Islet precursor cell (in vitro differentiated cells): ENCODE results near the gene PHYKPL.
A peak's percentile ranks its signal among the peaks of the same experiment; 100 is the strongest.

ENCODE experiments used
- DNase-seq: peaks from one replicate; pipeline ENCODE4 v3.0.0-alpha.2; 2018

Gene PHYKPL

GRCh38 chr5:178180141-178180863 lies 52.3 kb downstream of the PHYKPL start:
- DNase-seq = no peak

DNA sequence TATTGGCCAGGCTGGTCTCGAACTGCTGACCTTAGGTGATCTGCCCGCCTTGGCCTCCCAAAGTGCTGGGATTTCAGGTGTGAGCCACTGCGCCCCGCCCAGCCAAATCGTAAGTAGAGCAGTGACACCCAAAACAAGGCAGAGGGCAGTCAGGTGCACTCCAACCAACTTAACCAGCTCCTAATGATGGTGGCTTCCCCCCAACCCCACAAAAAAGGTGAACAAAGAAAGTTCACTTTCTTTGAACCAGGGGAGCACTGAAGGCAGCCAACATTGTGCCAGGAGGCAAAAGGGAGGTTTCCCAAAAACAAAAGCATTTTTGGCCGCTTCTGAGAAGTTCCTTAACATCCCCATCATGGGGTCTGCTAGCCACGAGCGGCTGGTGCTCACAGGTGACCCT lies 55.0 kb downstream of the PHYKPL start:
- no peak for DNase-seq

- no peak for DNase-seq
Observed at GRCh38 chr5:178176791-178177190, 55.8 kb downstream of the PHYKPL start.

DNA sequence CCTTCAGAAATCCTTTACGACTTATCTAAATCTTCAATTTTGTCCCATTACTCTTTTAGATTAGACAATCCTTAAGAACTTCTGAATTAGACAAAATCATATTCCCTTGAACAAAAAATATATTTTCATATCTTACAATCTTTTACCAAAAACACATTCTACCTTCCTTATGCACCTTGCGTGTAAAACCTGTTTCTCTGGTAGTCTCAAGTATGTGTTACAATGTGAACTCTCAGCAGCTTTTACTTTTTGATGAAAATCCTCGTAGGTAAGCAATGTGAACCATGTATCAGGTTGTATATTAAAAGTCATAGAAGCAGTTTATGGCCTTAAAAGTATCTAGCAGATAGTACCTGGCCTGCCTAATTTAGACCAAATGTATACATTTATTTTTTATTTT lies 58.1 kb downstream of the PHYKPL start:
- DNase-seq = no peak

DNA sequence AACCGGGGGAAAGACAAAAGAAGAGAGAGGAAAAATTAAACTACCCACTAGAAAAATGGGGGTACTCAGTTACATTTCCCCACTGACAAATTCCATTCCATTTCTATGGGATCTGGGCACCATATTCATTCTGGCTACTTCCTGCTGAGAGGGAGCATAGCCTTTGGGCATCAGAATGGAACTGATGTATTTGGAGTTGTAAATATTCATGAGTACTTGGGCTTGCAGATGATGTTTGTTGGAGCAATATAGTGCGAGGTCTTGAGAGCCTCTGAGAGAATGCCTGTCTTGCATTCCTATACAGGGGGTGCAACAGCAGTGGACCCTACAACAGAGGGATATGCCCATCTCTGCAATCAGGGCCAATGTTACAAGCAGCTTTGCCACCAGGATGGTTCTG lies 62.1 kb downstream of the PHYKPL start:
- DNase-seq = no peak

- DNase-seq = no peak
Observed at GRCh38 chr5:178165581-178165980, 67.0 kb downstream of the PHYKPL start.

- DNase-seq = peak; percentile 93
Observed at GRCh38 chr5:178163772-178164735, 68.5 kb downstream of the PHYKPL start.

GRCh38 chr5:178162481-178162880 lies 70.1 kb downstream of the PHYKPL start:
- DNase-seq = no peak

DNA sequence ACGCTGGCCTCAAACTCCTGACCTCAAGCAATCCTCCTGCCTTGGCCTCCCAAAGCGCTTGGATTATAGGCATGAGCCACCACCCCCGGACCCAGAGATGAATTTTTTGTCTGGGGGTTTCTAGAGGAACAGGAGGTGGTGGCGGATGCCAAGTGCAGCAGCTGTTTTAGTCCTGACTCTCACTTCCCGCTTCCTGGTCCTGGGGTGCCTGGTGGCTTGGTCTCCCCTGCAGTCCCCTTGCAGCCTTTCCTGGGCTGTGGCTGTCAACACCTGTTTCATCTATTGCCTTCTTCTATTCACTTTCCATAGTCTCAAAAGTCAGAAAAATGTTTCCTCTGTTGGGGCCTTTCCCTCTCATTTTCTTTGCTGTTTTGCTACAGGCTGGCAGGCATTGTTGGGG lies 72.4 kb downstream of the PHYKPL start:
- DNase-seq = no peak
